ENCODE measurements around the gene NCAM1.

Gene NCAM1

DNA sequence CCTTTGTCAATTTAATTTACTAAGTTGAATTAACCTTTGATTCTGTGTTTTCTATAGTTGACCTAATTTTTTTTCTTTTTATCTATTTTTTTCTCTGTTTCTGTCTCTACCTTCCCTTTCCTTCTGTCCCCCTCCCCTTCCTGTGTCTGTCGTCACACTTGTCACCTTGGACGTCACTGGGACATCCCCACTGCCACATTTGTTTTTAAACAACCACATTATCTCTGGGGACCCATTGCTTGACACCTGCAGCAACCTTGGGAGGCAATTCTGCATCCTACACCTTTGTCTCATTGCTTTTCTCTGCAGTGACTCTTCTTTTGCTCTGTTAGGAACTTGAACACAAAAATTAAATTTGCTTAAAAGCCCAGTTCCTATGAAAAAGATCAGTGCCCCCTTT is 301.4 kb downstream of the NCAM1 start:
- no peak for DNase-seq

DNA sequence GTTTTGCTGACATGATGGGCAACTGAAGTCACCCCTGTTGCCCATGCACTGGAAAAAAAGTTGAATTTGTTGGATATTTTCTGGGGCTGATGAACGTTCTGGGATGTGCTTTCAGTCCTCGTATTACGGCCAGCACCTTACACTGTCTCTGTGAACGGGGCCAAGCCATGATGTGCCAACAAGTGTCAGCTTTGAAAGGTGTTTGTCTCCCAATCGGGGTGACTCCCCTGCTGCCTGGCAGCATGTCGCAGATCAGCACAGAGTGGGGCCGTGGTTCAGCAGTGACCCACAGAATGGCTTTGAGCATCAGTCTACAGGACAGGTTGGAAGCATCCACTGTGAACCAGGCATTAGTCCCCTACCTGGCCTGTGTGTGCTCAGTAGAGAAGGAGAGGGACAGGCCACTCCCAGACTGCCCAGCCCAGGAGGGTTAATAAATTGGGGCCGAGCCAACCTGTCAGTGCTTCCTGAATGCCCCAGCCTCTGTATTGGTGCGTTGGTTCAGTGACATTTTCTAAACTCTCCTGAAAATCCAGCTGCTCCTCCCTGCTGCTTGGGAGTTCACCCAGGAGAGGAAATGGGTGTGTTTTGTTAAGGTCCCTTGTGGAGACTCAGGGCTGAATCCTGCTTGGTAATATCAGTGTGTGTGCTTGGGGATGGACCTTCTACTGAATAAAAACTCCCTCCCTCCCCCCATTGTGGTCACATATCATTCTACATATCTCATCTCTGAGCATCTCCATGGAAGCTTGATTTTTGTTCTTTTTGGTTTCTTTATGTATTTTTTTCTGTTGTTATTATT is 302.4 kb downstream of the NCAM1 start:
- no peak for DNase-seq

DNA sequence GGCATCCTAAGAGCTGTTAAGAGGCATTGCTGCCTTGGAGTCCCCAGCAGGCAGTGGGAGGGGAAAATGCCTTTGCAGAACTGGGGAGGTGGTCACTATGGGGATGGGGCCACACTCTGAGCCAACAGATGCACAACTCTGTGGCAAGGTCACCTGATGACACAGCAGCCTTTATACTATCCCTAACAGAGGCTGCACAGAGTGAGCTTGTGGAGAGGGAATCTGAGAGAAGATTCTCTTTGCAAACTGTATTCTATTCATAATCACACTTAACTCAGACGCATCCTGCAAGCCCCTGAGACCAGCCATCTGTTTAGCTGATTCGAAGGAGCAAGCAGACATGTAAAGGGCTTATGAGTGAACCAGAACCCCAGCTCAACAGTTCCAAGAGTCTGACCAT is 304.1 kb downstream of the NCAM1 start:
- no peak for DNase-seq

- no peak for DNase-seq
Measured at GRCh38 chr11:113267493-113267892, 306.3 kb downstream of the NCAM1 start.

DNA sequence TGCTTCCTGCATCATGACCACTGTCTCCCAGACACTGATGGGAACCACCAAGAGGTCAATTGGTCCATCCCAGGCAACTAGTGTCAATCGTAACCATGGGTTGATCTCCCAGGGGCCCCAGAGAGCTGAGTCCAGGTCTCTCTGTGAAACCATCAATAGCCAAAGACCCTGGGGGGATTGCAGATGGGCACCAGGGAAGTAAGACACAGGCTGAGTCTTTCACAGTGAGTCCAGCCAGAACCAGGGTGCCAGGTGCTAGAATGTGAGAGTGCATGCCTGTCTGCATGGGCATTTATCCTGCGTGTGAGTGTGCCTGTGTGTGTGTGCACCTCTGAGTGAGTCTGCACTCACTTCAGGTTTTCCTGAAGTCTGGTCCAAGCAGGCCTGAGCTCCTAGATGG is 307.9 kb downstream of the NCAM1 start:
- DNase-seq, result no peak

DNA sequence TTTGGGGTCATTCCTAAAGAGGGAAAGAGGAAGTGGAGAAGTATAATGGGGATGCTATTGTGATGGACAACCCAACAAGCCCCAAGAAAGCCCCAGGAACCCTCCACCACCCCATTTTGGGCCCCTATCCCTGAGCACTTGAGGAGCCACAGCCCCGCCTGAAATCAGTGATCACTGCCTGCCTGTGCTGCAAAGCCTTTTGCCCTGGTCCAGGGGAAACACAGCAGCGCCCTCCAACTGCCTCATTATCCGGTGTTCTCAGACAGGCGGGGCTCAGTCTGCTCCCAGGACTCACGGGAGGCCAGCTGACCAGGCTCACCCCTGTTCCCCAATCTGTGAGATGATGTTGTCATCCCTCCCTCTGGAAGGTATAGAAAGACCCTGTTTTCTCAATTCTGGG is 308.4 kb downstream of the NCAM1 start:
- no peak for DNase-seq

- no peak for DNase-seq
Measured at GRCh38 chr11:113270080-113270479, 308.9 kb downstream of the NCAM1 start.

GRCh38 chr11:113271551-113272245 is 310.5 kb downstream of the NCAM1 start:
- no peak for DNase-seq

DNA sequence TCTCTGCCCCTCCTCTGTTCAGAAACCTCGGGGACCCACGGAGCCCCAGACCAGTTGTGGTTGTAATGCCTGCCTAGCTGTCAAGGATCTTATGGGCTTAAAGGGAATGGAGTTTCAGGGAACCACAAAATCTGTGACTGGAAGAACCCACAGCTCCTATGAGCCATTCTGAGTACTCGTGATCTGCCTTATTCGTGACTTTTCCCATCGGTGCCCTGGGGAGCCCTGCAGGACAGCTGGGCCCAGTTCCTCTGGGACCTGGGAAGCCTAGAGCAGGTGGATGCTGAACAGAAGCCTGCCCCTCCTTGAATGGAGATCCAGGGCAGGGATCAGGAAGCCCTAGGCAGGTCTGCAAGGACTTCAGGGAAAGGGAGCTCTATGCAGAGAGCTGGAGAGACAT is 311.1 kb downstream of the NCAM1 start:
- no peak for DNase-seq

- DNase-seq, result no peak
Measured at GRCh38 chr11:113272927-113273615, 311.9 kb downstream of the NCAM1 start.

DNA sequence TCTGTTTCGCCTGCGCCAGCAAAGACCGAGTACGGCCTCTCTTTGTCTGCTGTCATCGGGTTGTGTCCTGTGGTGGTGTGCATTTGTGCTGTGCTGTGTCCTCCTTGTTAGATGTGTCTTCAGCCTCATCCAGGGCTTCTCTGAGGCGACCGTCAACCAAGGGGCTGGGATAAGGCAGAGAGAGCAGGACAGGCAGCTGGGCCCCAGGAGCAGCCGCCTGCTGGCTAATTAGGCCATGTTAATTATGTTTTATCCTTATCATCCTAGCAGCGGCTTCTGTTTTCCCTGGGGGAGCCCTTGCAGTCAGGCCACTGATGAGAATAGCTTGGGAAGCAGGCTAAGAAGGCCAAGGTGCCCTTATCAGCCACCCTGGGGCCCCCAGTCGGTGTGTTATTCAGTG is 312.5 kb downstream of the NCAM1 start:
- DNase-seq, result no peak

DNA sequence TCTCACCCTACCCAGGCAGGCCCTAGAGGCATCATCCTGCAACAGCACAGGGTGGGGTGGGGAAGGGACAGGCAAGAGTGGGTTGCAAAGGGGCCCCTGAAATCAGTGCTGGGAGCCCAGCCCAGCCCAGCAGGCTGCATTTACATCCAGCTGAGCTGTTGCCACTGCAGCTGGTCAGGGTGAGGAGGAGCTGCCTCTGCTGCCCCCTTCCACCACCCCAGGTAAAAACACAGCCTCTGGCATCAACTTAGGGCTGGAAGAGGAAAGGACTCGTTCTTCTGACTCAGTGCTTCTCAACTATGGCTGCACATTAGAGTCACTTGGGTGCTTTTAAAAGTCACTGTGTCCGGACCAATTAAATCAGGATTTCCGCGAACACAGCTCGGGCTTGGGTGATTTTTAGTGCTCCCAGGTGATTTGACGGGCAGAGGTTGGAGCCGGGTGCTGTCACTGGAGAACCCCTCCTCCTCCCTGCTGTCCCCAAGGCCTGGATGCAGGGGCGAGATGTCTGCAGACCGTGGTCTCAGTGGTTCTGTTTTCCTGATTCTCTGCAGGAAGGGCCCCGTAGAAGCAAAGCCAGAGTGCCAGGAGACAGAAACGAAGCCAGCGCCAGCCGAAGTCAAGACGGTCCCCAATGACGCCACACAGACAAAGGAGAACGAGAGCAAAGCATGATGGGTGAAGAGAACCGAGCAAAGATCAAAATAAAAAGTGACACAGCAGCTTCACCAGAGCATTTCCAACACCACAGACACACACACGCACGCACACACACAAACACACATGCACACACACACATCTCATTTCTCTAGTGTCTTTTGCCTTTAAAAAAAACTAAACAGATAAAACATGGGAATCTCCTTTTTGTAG is 313.7 kb downstream of the NCAM1 start:
- DNase-seq, result no peak

GRCh38 chr11:113275602-113276001 is 314.4 kb downstream of the NCAM1 start:
- DNase-seq, result no peak

GRCh38 chr11:113276466-113276865 is 315.2 kb downstream of the NCAM1 start:
- DNase-seq, result no peak

GRCh38 chr11:113277907-113278306 is 316.7 kb downstream of the NCAM1 start:
- DNase-seq, result no peak

- no peak for DNase-seq
Measured at GRCh38 chr11:113278481-113278880, 317.3 kb downstream of the NCAM1 start.

DNA sequence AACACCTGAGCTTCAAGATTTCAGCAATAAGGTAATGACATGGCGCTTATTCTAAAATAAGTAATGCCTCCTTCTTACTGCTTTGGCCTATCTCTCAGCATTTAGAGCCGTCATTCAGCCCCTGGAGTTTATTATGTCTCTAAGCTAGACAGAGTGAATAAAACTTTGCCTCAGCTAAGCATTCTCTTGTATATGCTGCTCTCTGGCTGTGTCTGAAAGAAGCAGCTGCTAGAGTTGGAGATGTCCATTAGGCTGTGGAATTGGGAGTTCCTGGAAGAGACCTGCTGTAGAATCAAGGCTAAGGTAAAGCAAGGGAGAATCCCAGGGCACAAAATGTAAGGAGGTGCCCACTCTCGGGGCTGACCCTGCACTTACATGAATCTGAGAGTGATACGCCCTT is 317.7 kb downstream of the NCAM1 start:
- no peak for DNase-seq

DNA sequence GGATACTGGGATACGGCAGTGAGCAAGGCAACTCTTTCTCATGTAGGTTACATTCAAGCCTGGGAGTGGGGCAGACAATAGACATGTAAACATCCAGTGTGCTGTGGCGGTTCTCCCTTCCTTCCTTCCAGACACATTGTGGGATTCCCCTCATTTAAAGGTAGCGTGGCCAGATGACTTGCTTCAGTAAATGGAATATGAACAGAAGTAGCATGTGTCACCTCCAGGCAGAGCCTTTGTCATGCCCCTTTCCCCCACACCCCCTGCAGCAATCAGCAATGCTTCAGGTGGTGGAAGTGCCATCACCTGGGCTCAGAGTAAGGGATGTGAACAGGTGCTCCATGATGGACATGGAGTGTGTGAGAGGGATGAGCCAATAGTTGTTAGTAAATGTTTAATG is 318.4 kb downstream of the NCAM1 start:
- no peak for DNase-seq

DNA sequence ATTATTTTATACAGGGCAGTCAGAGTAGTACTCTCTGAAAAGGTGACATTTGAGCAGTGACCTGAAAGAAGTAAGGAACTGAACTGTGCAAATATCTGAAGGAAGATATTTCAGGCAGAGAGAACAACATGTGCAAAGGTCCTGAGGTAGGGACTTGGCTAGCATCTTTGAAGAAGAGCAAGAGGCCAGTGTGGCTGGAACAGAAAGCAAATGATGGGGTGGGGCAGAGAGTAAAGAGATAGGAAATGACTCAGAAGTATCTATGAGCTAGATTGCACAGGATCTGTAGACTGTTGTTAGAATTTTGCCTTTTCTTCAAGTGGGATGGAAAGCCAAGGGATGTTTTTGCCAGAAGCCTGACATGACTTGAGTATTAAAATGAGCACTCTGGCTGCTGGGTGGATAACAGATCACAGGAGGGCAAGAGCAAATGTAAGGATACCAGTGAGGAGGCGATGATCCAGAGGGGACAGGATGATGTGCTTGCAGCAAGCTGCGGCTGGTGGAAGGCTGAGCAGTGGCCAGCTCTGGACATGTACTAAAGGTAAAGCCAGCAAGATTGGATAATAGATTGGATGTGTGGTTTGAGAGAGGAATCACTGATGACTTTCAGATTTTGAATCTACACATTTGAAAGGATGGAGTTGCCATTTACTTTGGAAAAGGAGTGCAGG is 320.0 kb downstream of the NCAM1 start:
- DNase-seq, result no peak

GRCh38 chr11:113282898-113283437 is 321.7 kb downstream of the NCAM1 start:
- DNase-seq, result no peak

- DNase-seq, result no peak
Measured at GRCh38 chr11:113283881-113284280, 322.7 kb downstream of the NCAM1 start.

- DNase-seq, result no peak
Measured at GRCh38 chr11:113286009-113286408, 324.8 kb downstream of the NCAM1 start.

Data from CD4-positive, alpha-beta T cell treated with Interleukin-17A for 4 hours (primary cell).